Pancreas (tissue), 10 donors: Measurements from ENCODE around the gene TAF4B. TPM values are rescaled to one million over a fixed set of nuclear protein-coding genes. Genes with fewer than 3 reads are reported as not detected.

ENCODE experiments used
- ATAC-seq, 4 donors: fragments of 200-7000 bp; cut with Tn5 transposase; one replicate each; pipeline versions ENCODE4 v1.8.0 to v1.9.1; 2020; ENCODE audit warnings: mild to moderate bottlenecking in 4 of 4, moderate library complexity in 4 of 4
- DNase-seq, 6 donors: peaks; one replicate each; pipeline ENCODE4 v3.0.0-alpha.2; 2020
- FAIRE-seq: peaks from 2 replicates; lab custom pipeline; 2012; peaks lifted over from hg19 to GRCh38; lab: Jason Lieb, UNC
- H3K27ac ChIP-seq, 4 donors: fragments of 200-600 bp; sonication (generic); 1 replicate in 3 of 4; 2 replicates in 1 of 4; pipeline versions ENCODE4 v1.5.0 to v1.8.0; 2020
- H3K27me3 ChIP-seq, 4 donors: fragments of 200-600 bp; one replicate each; pipeline ENCODE4 v1.8.0; 2021
- H3K36me3 ChIP-seq, 3 donors: fragments of 200-600 bp; sonication (generic) in 1 of 3; one replicate each; pipeline versions ENCODE4 v1.5.0 to v1.8.0; 2020 to 2021
- H3K4me1 ChIP-seq, 3 donors: fragments of 200-600 bp; one replicate each; pipeline ENCODE4 v1.8.0; 2021
- H3K4me3 ChIP-seq, 4 donors: fragments of 200-600 bp; sonication (generic) in 2 of 4; one replicate each; pipeline versions ENCODE4 v1.5.0 to v1.8.0; 2020 to 2021
- H3K9me3 ChIP-seq, 4 donors: fragments of 200-600 bp; one replicate each; pipeline ENCODE4 v1.8.0; 2021
- CTCF ChIP-seq, 4 donors: fragments of 200-600 bp; sonication (generic) in 3 of 4; IDR thresholded peaks; one replicate each; pipeline versions ENCODE4 v1.5.0 to v1.8.0; 2021; ENCODE audit warnings: antibody characterized with exemption in 4 of 4
- WGBS, 2 donors: extraction: QIAGEN DNeasy Blood & Tissue Kit; methylation state at CpG; one replicate each; pipeline ENCODE4 v1.1.7; 2013; 5-methylcytosine and 5-hydroxymethylcytosine counted together
- intact Hi-C, 3 donors: fragments of 100-400 bp; cut with DNase I; formaldehyde crosslinking; loops; one replicate each; pipeline versions ENCODE4 v1.11.1 to v1.14.2; 2022
- polyA plus RNA-seq, 2 donors: library from polyadenylated mRNA; stranded (reverse); fragments of 200-250 nt; gene quantifications; one replicate each; pipeline ENCODE4 v1.2.3, GENCODE V29; 2013
- total RNA-seq, 6 donors: library from RNA; stranded (reverse); fragmentation: NEBNext Ultra II Directional in 4 of 6; extraction: Animal tissue kit (Norgen Biotek cat#: 25700) in 4 of 6; gene quantifications; one replicate each; pipeline versions ENCODE4 v1.2.1 to v1.2.4, GENCODE V29; 2021 to 2023
- donor health status: healthy with polysubstance abuse.
- donor health status: DM: no; HTN: no; CAD: no; lungs with moderate emphysema.
- donor health status: DM: no; HTN: no; CAD: no.
- donor health status: control.
- donor health status: control.
- donor health status: Bipolar disorder and iron deficiency.
- donor health status: DM: yes; HTN: yes; CAD: no.
- donor health status: DM: no; HTN: no; CAD: no.
- donor health status: DM: no; HTN: no; CAD: no.
- donor health status: DM: yes; HTN: yes; CAD: no.

The TAF4B gene
- total and polyA plus RNA-seq, 8 donors: 0.94 to 3.4 (median 2.3) TPM

DNA sequence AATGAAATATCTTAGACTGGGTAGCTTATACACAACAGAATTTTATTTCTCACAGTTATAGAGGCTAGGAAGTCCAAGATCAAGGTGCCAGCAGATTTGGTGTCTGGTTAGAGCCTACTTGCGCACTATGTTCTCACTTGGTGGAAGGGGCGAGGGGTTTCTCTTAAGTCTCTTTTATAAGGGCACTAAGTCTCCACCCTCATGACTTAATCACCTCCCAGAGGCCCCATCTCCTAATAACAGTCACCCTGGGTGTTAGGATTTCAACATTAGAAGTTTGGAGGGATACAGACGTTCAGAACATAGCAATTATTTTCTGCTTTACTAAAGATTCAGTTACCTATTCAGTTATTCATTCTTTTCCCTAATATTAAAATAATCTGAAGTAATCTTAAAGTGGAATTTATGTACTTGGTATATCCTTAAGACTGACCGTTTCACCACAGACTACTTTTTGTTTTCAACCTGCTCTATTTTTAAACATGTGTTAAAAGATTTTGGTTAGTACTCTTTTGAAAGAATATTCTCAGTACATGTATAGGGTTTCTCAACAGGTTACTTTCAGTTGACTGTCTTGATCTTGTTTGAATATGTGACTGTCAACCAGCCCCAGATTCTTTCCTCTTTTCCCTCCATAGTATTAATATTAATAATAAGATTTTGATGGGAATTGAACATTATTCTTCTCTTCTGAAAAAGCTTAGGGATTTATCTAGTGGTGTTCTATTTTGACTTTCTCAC is 130.0 kb downstream of the TAF4B start:
- Histone ChIP-seq H3K36me3 (no peaks in the 10 kb centered on the region), H3K27ac (no peak overlapping the region), H3K4me1 (no peaks in the 10 kb centered on the region), H3K9me3 (no peaks in the 10 kb centered on the region), H3K27me3 (no peaks in the 10 kb centered on the region), H3K4me3 (no peak overlapping the region)
- no peak for TF ChIP-seq CTCF (IDR thresholded peaks at IDR 0.05)
- ATAC-seq (no peak), DNase-seq (no peak), FAIRE-seq (no peak)
- intact Hi-C loops: no loop called here
- WGBS, 2 donors: 87 to 97% methylated on average over 4 of the region's 4 CpGs

DNA sequence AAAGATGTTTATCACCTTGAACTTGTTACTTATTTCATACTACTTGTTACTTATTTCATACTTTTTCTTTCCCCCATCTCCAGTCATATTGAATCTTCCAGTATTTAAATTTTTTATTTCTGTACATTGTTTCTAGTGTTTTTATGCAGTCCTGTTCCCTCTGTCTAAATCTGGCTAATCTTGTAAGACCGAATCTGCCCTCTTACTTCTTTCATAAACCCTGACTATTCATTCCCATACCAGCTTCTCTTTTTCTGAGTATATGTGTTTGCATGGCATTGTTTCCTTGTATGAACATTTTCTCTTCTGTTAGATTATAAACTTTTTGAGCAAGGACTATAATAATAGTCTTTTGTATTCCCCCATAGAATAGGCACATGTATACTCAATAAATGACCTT is 131.7 kb downstream of the TAF4B start:
- DNase-seq (no peak), FAIRE-seq (no peak), ATAC-seq (no peak)
- Histone ChIP-seq H3K27me3 (no peaks in the 10 kb centered on the region), H3K9me3 (no peaks in the 10 kb centered on the region), H3K27ac (no peak overlapping the region), H3K4me3 (no peak overlapping the region), H3K4me1 (no peaks in the 10 kb centered on the region), H3K36me3 (no peaks in the 10 kb centered on the region)
- intact Hi-C loops: no loop called here
- TF ChIP-seq CTCF (IDR thresholded peaks at IDR 0.05): no peak
- 93 to 94% methylated on average over 1 of the region's 1 CpG for WGBS, 2 donors

DNA sequence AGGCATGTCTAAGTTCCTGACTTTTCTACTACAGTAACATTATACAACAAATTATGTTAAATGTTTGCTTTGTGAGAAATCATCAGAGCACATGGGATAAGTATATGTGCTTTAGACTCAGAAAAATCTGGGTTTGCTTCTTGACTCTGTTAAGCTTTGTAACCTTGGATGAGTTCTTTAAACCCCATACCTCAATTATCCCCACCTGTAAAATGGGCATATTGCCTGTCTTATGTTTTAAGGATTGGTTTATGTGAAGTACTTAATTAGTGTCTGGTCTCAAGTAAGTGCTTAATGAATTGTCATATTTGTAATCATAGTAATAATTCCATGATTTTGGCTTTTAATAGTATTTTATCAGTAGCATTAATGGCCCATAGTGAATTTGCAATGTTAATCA is 135.8 kb downstream of the TAF4B start:
- intact Hi-C loops: no loop called here
- H3K27ac ChIP-seq: no peak overlapping the region
- no peak for FAIRE-seq

GRCh38 chr18:26367425-26367824 is 141.2 kb downstream of the TAF4B start:
- Histone ChIP-seq H3K4me3 (no peak overlapping the region), H3K36me3 (no peaks in the 10 kb centered on the region), H3K4me1 (no peaks in the 10 kb centered on the region), H3K27ac (no peak overlapping the region), H3K27me3 (no peaks in the 10 kb centered on the region), H3K9me3 (no peaks in the 10 kb centered on the region)
- no peak for TF ChIP-seq CTCF (IDR thresholded peaks at IDR 0.05)
- FAIRE-seq: no peak
- 91 to 100% methylated on average over 1 of the region's 1 CpG for WGBS, 2 donors
- DNase-seq: no peak
- intact Hi-C loops: no loop called here
- no peak for ATAC-seq

More for the DNA sequence above, 135.8 kb downstream of the TAF4B start:
- no peak for DNase-seq
- H3K4me1 ChIP-seq: no peaks in the 10 kb centered on the region
- H3K9me3 ChIP-seq: no peaks in the 10 kb centered on the region
- no peak for ATAC-seq
- no peaks in the 10 kb centered on the region for H3K36me3 ChIP-seq
- H3K27me3 ChIP-seq: no peaks in the 10 kb centered on the region
- no peak for TF ChIP-seq CTCF (IDR thresholded peaks at IDR 0.05)
- no peak overlapping the region for H3K4me3 ChIP-seq

DNA sequence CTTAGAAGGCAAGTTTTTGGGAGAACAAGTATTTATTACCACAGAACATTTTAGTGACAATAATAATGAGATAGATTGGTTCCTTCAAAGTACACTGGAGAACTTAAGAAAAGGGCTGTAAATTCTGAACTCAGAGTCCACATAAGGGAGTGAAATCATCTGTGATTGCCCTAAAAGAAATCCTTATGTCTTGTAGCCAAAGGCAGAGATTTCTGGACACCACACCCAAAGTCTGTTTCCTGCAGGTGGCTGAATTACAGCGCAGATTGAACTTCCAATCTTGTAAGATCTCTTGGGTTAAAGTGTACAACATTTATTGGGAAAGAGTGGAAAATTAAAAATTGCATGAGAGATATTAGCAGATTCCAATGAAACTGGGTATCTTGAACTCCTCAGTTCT is 143.8 kb downstream of the TAF4B start:
- FAIRE-seq: no peak
- Histone ChIP-seq H3K4me3 (no peak overlapping the region), H3K36me3 (no peaks in the 10 kb centered on the region), H3K9me3 (no peaks in the 10 kb centered on the region), H3K27ac (no peak overlapping the region), H3K27me3 (no peaks in the 10 kb centered on the region), H3K4me1 (no peaks in the 10 kb centered on the region)
- WGBS, 2 donors: 97 to 98% methylated on average over 1 of the region's 1 CpG
- ATAC-seq: no peak
- TF ChIP-seq CTCF (IDR thresholded peaks at IDR 0.05): no peak
- intact Hi-C loops: no loop called here
- DNase-seq: no peak
